ENCODE measurements around the gene GNB1.

Gene GNB1

DNA sequence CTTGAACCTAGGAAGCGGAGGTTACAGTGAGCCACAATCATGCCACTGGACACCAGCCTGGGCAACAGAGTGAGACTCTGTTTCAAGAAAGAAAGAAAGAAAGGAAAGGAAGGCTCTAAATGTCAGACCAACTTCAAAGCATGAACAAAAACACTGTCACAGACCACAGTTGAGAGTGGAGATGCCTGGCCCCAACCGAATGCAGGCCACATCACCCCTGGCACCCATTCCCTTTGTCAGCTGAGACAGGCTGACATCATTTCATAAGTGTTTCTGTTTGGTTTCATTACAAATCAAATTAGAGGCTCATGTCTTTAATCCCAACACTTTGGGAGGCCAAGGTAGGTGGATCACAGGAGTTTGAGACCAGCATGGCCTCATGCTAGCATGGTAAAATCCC is 84.0 kb downstream of the GNB1 start:
- in situ Hi-C loops (cut with HindIII; ENCODE audit: low pct_ligation_motif_present, low pct_unique_long_range_greater_than_20kb, low sequenced_read_pairs): no loop called here
- DNase-seq: no peak

GRCh38 chr1:1804301-1804700 is 86.6 kb downstream of the GNB1 start:
- in situ Hi-C loops (cut with HindIII; ENCODE audit: low pct_ligation_motif_present, low pct_unique_long_range_greater_than_20kb, low sequenced_read_pairs): no loop called here
- DNase-seq: no peak

- in situ Hi-C loops (cut with HindIII; ENCODE audit: low pct_ligation_motif_present, low pct_unique_long_range_greater_than_20kb, low sequenced_read_pairs): no loop called here
Measured at GRCh38 chr1:1802871-1803270, 88.0 kb downstream of the GNB1 start.

DNA sequence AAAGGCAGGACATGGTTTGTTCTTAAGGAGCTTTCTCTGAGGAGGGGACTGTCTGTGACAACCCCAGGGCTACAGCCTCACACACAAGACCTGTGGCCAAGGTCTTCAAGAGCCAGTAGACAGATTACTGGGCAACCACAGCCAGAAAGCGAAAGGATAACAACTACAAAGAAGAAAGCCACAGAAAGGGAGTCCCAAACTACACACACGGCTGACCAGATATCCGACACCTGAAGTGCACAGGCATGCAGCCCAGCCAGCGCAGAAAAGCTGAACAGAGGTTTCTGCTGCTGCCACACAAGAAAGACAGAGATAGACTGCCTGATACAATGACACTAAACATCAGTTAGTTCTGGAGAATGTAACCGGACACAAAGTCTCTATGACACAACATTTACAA is 91.2 kb downstream of the GNB1 start:
- DNase-seq: no peak

More at GRCh38 chr1:1802871-1803270, 88.0 kb downstream of the GNB1 start:
- DNase-seq: no peak

GRCh38 chr1:1797731-1798341 is 93.1 kb downstream of the GNB1 start:
- in situ Hi-C loops (cut with HindIII; ENCODE audit: low pct_ligation_motif_present, low pct_unique_long_range_greater_than_20kb, low sequenced_read_pairs): no loop called here
- no peak for DNase-seq

More for the DNA sequence above, 91.2 kb downstream of the GNB1 start:
- in situ Hi-C loops (cut with HindIII; ENCODE audit: low pct_ligation_motif_present, low pct_unique_long_range_greater_than_20kb, low sequenced_read_pairs): no loop called here

GRCh38 chr1:1796466-1796865 is 94.4 kb downstream of the GNB1 start:
- in situ Hi-C loops (cut with HindIII; ENCODE audit: low pct_ligation_motif_present, low pct_unique_long_range_greater_than_20kb, low sequenced_read_pairs): no loop called here
- no peak for DNase-seq

DNA sequence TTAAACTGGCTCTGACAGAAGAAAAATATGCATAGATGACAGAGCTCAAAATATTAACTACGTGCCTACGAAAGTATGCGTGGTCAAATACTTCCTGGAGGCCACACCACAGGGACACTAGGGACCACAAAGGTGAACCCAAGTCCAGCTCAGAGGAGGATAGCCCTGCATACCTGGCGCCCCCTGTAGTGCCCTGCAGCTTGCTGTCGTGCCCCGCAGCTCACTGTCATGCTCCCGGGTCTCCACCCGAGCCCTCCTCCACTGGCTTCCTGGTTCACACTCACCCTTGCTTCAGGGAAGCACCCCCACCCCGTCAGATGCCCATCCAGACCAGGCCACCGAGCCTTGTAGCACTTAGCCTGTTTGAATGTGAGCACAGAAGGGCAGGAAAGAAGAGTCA is 95.9 kb downstream of the GNB1 start:
- in situ Hi-C loops (cut with HindIII; ENCODE audit: low pct_ligation_motif_present, low pct_unique_long_range_greater_than_20kb, low sequenced_read_pairs): no loop called here
- DNase-seq: no peak

GRCh38 chr1:1793481-1794244 is 97.2 kb downstream of the GNB1 start:
- in situ Hi-C loops (cut with HindIII; ENCODE audit: low pct_ligation_motif_present, low pct_unique_long_range_greater_than_20kb, low sequenced_read_pairs): no loop called here
- no peak for DNase-seq

DNA sequence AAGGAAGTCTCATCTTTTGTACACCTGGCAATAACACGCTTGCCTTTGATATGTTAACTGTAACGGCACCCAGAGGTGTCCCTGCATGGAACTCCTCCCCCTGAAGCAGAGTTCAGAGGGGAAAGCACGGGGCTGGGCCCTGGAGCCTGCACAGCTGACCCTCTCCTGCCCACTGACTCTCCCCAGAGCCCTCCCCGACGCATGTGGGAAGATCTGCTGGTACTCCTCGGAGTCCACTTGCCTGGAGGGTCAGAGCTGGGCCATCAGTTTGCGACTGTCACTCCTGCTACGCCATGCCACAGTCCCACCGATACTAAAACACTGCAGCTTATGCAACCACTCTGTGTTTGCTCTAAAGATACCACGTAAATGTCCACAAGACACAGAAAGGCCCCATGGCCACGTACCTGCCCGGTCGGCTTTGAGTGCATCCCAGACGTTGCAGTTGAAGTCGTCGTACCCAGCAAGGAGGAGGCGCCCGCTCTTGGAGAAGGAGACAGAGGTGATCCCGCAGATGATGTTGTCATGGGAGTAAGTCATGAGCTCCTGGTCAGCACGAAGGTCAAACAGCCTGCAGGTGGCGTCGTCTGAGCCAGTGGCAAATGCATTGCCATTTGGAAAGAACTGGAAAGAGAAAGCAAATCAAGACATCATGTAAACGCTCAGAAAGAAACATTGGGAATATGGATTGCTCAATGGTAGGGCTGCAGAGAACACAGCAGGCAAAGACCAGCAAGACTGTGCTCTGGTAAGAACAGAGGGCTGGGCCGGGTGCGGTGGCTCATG is 102.0 kb downstream of the GNB1 start:
- DNase-seq: peak; percentile 29
- in situ Hi-C loops (cut with HindIII; ENCODE audit: low pct_ligation_motif_present, low pct_unique_long_range_greater_than_20kb, low sequenced_read_pairs): no loop called here

- in situ Hi-C loops (cut with HindIII; ENCODE audit: low pct_ligation_motif_present, low pct_unique_long_range_greater_than_20kb, low sequenced_read_pairs): no loop called here
- DNase-seq: no peak
Measured at GRCh38 chr1:1788136-1788535, 102.8 kb downstream of the GNB1 start.

DNA sequence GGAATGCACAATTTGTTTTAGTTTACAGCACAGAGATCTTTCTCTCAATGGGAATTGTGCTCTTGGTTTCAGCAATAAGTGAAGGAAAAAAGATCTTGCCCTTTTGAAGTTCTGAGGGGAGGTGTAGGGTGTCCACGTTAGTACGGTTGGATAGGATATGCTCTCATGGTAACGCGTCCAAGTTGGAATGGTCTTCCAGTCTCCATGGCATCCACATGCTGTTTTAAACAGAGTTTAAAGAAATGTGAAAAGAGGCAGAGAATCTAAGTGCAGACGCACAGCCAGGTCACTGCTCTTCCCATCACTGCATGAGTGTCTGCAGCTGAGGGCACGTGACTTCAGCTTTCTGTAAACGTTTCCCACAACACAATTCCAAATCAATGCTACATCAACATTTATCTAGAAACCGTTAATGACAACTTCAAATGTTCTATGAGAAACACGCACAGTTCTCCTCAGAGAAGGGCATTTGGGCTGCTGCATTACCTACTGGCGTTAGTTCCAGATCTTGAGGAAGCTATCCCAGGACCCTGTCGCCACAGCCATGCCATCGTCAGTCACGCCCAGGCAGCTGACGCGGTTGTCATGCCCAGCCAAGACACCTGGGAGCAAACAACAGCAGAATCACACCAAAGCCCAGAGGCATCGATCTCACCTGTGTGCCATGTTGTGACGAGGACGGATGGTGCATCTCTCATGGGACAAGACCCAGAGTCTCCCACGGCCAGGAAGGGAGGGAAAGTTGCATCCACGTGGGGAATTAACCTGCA is 103.9 kb downstream of the GNB1 start:
- in situ Hi-C loops (cut with HindIII; ENCODE audit: low pct_ligation_motif_present, low pct_unique_long_range_greater_than_20kb, low sequenced_read_pairs): no loop called here
- DNase-seq: no peak

DNA sequence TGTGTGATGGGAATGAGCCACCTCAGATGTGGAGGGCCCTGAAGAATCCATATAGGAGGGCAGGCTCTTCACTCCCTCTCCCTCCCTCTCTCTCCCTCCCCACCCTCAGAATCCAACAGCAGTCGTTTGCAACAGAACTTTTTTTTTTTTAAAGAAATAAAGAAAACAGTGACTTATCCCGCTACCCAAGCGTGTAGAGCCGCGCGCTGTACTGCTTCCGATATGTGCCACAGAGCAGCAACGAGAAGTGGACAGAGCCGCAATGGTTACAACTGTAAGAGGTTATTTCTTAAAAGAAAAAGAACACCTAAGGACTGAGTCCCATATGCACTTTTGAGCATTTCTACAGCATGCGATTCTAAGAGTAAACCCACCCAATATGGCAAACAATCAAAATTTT is 105.2 kb downstream of the GNB1 start:
- in situ Hi-C loops (cut with HindIII; ENCODE audit: low pct_ligation_motif_present, low pct_unique_long_range_greater_than_20kb, low sequenced_read_pairs): no loop called here
- DNase-seq: no peak

GRCh38 chr1:1784933-1785332 is 106.0 kb downstream of the GNB1 start:
- in situ Hi-C loops (cut with HindIII; ENCODE audit: low pct_ligation_motif_present, low pct_unique_long_range_greater_than_20kb, low sequenced_read_pairs): no loop called here
- DNase-seq: no peak

GRCh38 chr1:1783320-1783719 is 107.6 kb downstream of the GNB1 start:
- in situ Hi-C loops (cut with HindIII; ENCODE audit: low pct_ligation_motif_present, low pct_unique_long_range_greater_than_20kb, low sequenced_read_pairs): no loop called here
- no peak for DNase-seq

DNA sequence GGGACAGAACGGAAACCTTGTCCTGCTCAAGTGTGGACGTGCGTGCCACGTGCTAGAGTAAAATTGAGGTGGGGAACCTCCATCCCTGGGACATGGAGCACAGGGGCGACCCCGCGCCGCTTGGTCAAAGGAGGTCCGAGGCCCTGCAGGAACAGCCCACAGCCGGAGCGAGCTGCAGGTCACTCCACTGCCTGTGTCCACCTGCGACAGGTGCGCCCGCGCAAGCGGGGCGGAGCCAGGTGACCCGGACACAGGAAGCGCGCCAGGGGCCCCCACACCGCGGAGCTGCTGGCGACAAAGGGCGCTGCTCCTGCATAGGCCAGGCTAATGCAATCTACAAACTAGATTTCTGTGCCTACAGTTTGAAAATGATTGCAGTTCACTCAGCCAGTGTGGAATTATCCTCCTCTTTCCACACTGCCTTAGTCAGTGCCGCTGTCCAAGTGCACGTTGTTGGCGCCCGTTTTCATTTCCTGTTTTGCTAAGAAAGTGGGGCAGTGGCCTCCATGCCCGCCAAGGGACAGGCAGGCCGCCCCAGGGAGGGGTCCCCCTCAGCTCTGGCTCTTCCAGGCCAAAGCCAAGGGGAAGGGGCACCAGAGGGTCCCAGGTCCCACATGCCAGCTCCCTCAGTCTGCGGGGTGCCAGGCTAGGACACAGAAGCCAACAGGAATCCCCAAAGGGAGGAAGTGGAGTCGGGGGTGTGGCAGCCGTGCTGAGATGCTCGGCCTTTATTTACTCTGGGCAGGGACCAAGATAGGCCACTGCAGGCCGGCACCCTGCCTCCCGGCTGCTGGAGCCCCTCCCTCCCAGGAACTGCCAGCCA is 108.3 kb downstream of the GNB1 start:
- no peak for DNase-seq

GRCh38 chr1:1781526-1781903 is 109.4 kb downstream of the GNB1 start:
- in situ Hi-C loops (cut with HindIII; ENCODE audit: low pct_ligation_motif_present, low pct_unique_long_range_greater_than_20kb, low sequenced_read_pairs): no loop called here
- DNase-seq: no peak

More for the DNA sequence above, 108.3 kb downstream of the GNB1 start:
- in situ Hi-C loops (cut with HindIII; ENCODE audit: low pct_ligation_motif_present, low pct_unique_long_range_greater_than_20kb, low sequenced_read_pairs): no loop called here

GRCh38 chr1:1780598-1781525 is 110.0 kb downstream of the GNB1 start:
- no peak for DNase-seq
- in situ Hi-C loops (cut with HindIII; ENCODE audit: low pct_ligation_motif_present, low pct_unique_long_range_greater_than_20kb, low sequenced_read_pairs): no loop called here

Measured in ACHN (cell line).